ENCODE data around the gene KIF16B. TPM values are rescaled to one million over a fixed set of nuclear protein-coding genes. Genes with fewer than 3 reads are reported as not detected.
A peak's percentile ranks its signal among the peaks of the same experiment; 100 is the strongest.

Gene KIF16B
- total and polyA plus RNA-seq, 2 of the 13 experiments (the other 11 are each of a cell fraction or from before 2014, with no cell fraction given) = 6.9 to 18.0 TPM

DNA sequence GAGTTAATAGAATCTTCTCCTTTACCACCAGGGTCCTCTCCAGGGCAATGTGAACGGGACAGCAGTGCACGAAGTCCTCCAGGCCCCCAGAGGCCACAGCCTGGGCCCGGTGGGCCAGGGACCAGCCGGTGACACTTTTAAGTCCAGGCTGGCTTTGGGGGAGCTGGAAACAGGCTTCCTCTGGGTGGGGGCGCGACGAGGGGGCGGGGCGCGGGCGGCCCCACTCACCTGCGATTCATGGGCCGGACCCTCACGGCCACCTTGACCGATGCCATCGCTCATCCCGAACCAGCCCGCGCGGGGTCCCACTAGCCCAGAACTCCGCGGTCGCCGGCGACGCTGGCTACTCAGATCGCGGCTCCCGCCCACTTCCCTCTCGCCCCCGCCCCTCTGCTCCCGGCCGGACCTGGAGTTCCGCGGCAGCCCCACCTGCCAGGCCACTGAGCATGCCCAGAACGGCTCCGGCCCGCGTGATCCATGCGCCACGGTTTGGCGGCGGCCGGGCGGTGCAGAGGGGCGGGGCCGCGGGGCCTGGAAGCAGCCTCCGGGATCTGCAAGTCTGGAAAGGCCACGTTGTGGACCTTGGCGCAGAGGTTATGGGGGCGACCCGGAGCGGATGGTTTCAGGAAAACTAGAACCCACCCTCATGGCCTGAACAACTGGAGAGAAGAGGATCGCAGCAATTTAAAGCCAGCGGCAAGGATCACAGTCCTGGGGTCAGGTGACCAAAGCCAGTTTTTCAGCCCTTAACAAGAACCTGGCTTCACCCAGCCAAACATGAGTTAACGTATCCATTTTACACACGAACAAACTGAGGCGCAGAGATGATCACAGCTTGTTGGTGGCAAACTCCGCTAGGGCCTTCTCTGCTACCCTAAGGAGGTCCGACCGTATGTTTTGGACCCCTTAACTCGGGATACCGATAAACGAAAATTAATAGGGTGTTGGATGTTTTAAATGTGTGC, at the start of gene KIF16B (continued):
- TF ChIP-seq, protein P1, sequence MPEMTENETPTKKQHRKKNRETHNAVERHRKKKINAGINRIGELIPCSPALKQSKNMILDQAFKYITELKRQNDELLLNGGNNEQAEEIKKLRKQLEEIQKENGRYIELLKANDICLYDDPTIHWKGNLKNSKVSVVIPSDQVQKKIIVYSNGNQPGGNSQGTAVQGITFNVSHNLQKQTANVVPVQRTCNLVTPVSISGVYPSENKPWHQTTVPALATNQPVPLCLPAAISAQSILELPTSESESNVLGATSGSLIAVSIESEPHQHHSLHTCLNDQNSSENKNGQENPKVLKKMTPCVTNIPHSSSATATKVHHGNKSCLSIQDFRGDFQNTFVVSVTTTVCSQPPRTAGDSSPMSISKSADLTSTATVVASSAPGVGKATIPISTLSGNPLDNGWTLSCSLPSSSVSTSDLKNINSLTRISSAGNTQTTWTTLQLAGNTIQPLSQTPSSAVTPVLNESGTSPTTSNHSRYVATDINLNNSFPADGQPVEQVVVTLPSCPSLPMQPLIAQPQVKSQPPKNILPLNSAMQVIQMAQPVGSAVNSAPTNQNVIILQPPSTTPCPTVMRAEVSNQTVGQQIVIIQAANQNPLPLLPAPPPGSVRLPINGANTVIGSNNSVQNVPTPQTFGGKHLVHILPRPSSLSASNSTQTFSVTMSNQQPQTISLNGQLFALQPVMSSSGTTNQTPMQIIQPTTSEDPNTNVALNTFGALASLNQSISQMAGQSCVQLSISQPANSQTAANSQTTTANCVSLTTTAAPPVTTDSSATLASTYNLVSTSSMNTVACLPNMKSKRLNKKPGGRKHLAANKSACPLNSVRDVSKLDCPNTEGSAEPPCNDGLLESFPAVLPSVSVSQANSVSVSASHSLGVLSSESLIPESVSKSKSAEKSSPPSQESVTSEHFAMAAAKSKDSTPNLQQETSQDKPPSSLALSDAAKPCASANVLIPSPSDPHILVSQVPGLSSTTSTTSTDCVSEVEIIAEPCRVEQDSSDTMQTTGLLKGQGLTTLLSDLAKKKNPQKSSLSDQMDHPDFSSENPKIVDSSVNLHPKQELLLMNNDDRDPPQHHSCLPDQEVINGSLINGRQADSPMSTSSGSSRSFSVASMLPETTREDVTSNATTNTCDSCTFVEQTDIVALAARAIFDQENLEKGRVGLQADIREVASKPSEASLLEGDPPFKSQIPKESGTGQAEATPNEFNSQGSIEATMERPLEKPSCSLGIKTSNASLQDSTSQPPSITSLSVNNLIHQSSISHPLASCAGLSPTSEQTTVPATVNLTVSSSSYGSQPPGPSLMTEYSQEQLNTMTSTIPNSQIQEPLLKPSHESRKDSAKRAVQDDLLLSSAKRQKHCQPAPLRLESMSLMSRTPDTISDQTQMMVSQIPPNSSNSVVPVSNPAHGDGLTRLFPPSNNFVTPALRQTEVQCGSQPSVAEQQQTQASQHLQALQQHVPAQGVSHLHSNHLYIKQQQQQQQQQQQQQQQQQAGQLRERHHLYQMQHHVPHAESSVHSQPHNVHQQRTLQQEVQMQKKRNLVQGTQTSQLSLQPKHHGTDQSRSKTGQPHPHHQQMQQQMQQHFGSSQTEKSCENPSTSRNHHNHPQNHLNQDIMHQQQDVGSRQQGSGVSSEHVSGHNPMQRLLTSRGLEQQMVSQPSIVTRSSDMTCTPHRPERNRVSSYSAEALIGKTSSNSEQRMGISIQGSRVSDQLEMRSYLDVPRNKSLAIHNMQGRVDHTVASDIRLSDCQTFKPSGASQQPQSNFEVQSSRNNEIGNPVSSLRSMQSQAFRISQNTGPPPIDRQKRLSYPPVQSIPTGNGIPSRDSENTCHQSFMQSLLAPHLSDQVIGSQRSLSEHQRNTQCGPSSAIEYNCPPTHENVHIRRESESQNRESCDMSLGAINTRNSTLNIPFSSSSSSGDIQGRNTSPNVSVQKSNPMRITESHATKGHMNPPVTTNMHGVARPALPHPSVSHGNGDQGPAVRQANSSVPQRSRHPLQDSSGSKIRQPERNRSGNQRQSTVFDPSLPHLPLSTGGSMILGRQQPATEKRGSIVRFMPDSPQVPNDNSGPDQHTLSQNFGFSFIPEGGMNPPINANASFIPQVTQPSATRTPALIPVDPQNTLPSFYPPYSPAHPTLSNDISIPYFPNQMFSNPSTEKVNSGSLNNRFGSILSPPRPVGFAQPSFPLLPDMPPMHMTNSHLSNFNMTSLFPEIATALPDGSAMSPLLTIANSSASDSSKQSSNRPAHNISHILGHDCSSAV (CRISPR knock-in tag; IDR thresholded peaks at IDR 0.05; ENCODE audit: borderline replicate concordance) = no peak
- TF ChIP-seq KDM4B (CRISPR knock-in tag; IDR thresholded peaks at IDR 0.05) = no peak
- TF ChIP-seq, protein P2, sequence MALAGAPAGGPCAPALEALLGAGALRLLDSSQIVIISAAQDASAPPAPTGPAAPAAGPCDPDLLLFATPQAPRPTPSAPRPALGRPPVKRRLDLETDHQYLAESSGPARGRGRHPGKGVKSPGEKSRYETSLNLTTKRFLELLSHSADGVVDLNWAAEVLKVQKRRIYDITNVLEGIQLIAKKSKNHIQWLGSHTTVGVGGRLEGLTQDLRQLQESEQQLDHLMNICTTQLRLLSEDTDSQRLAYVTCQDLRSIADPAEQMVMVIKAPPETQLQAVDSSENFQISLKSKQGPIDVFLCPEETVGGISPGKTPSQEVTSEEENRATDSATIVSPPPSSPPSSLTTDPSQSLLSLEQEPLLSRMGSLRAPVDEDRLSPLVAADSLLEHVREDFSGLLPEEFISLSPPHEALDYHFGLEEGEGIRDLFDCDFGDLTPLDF (CRISPR knock-in tag; IDR thresholded peaks at IDR 0.05) = peak; percentile 89; the same call in 1 of the 2 replicates
- TF ChIP-seq, protein P3, sequence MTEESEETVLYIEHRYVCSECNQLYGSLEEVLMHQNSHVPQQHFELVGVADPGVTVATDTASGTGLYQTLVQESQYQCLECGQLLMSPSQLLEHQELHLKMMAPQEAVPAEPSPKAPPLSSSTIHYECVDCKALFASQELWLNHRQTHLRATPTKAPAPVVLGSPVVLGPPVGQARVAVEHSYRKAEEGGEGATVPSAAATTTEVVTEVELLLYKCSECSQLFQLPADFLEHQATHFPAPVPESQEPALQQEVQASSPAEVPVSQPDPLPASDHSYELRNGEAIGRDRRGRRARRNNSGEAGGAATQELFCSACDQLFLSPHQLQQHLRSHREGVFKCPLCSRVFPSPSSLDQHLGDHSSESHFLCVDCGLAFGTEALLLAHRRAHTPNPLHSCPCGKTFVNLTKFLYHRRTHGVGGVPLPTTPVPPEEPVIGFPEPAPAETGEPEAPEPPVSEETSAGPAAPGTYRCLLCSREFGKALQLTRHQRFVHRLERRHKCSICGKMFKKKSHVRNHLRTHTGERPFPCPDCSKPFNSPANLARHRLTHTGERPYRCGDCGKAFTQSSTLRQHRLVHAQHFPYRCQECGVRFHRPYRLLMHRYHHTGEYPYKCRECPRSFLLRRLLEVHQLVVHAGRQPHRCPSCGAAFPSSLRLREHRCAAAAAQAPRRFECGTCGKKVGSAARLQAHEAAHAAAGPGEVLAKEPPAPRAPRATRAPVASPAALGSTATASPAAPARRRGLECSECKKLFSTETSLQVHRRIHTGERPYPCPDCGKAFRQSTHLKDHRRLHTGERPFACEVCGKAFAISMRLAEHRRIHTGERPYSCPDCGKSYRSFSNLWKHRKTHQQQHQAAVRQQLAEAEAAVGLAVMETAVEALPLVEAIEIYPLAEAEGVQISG (CRISPR knock-in tag; IDR thresholded peaks at IDR 0.05) = peak; percentile 96
- TF ChIP-seq, protein P4, sequence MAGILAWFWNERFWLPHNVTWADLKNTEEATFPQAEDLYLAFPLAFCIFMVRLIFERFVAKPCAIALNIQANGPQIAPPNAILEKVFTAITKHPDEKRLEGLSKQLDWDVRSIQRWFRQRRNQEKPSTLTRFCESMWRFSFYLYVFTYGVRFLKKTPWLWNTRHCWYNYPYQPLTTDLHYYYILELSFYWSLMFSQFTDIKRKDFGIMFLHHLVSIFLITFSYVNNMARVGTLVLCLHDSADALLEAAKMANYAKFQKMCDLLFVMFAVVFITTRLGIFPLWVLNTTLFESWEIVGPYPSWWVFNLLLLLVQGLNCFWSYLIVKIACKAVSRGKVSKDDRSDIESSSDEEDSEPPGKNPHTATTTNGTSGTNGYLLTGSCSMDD (CRISPR knock-in tag; IDR thresholded peaks at IDR 0.05) = no peak
- TF ChIP-seq ZFP36 (IDR thresholded peaks at IDR 0.05; ENCODE audit: borderline replicate concordance, low read depth, low read length, partially characterized antibody) = no peak
- peak; percentile 79; the same call in 1 of the 2 replicates for TF ChIP-seq ZNF329 (CRISPR knock-in tag; IDR thresholded peaks at IDR 0.05; ENCODE audit: low read depth)
- no peak for TF ChIP-seq ZNF737 (CRISPR knock-in tag; IDR thresholded peaks at IDR 0.05; ENCODE audit: borderline replicate concordance)
- no peak for TF ChIP-seq SIX1 (CRISPR knock-in tag; IDR thresholded peaks at IDR 0.05; ENCODE audit: borderline replicate concordance)
- peak; percentile 99 for TF ChIP-seq ZMYM4 (CRISPR knock-in tag; IDR thresholded peaks at IDR 0.05)
